ENCODE data around the gene WDFY2. TPM values are rescaled to one million over a fixed set of nuclear protein-coding genes. Genes with fewer than 3 reads are reported as not detected.

Gene WDFY2
- polyA plus RNA-seq, 1 donor from 2014 or later, result 5.3 TPM

GRCh38 chr13:51607165-51607564 lies 22.9 kb downstream of the WDFY2 start:
- H2AFZ ChIP-seq (ENCODE audit: low read depth, low read length), result no peak overlapping the region
- H3K4me2 ChIP-seq (ENCODE audit: low read length), result no peak overlapping the region
- no peaks in the 10 kb centered on the region for H3K27me3 ChIP-seq (ENCODE audit: insufficient read depth, low read depth, low read length)
- peaks cover 9% of the 10 kb centered on the region for H3K79me2 ChIP-seq (replicated peaks; ENCODE audit: insufficient read depth, low read length)
- H4K20me1 ChIP-seq (ENCODE audit: insufficient read depth), result no peaks in the 10 kb centered on the region
- H3K4me3 ChIP-seq (ENCODE audit: low read length), result no peak overlapping the region
- TF ChIP-seq TAF1 (IDR thresholded peaks at IDR 0.05; ENCODE audit: low read depth) (no peak), SMC3 (conservative IDR thresholded peaks at IDR 0.05; ENCODE audit: poor library complexity) (no peak), EP300 (conservative IDR thresholded peaks at IDR 0.05; ENCODE audit: poor library complexity, severe bottlenecking) (no peak), RAD21 (conservative IDR thresholded peaks at IDR 0.05) (no peak), CTCF (IDR thresholded peaks at IDR 0.05; ENCODE audit: poor library complexity, severe bottlenecking) (no peak), REST (IDR thresholded peaks at IDR 0.05; ENCODE audit: borderline replicate concordance) (no peak), MXI1 (conservative IDR thresholded peaks at IDR 0.05; ENCODE audit: poor library complexity, severe bottlenecking) (no peak), EZH2 (IDR thresholded peaks at IDR 0.05; ENCODE audit: borderline replicate concordance, insufficient read depth, low read length, poor library complexity, severe bottlenecking) (no peak), POLR2AphosphoS5 (IDR thresholded peaks at IDR 0.05) (no peak)
- H3K36me3 ChIP-seq (ENCODE audit: insufficient read depth, low read length), result no peaks in the 10 kb centered on the region
- H3K9me3 ChIP-seq (ENCODE audit: low read length), result no peaks in the 10 kb centered on the region
- no peak overlapping the region for H3K27ac ChIP-seq (ENCODE audit: low read length)
- H3F3A ChIP-seq (ENCODE audit: insufficient read depth, low read length, poor library complexity, severe bottlenecking), result no peaks in the 10 kb centered on the region
- no peak overlapping the region for H3K9ac ChIP-seq (ENCODE audit: low read length)
- no peaks in the 10 kb centered on the region for H3K9me2 ChIP-seq (ENCODE audit: insufficient read depth, low read length)

GRCh38 chr13:51608857-51609406 lies 24.7 kb downstream of the WDFY2 start:
- H3K4me2 ChIP-seq (ENCODE audit: low read length), result no peak overlapping the region
- no peaks in the 10 kb centered on the region for H3F3A ChIP-seq (ENCODE audit: insufficient read depth, low read length, poor library complexity, severe bottlenecking)
- H3K79me2 ChIP-seq (replicated peaks; ENCODE audit: insufficient read depth, low read length), result peaks cover 9% of the 10 kb centered on the region
- H4K20me1 ChIP-seq (ENCODE audit: insufficient read depth), result no peaks in the 10 kb centered on the region
- H3K27me3 ChIP-seq (ENCODE audit: insufficient read depth, low read depth, low read length), result no peaks in the 10 kb centered on the region
- H2AFZ ChIP-seq (ENCODE audit: low read depth, low read length), result no peak overlapping the region
- H3K27ac ChIP-seq (ENCODE audit: low read length), result no peak overlapping the region
- TF ChIP-seq EZH2 (IDR thresholded peaks at IDR 0.05; ENCODE audit: borderline replicate concordance, insufficient read depth, low read length, poor library complexity, severe bottlenecking) (no peak), TAF1 (IDR thresholded peaks at IDR 0.05; ENCODE audit: low read depth) (no peak), EP300 (conservative IDR thresholded peaks at IDR 0.05; ENCODE audit: poor library complexity, severe bottlenecking) (no peak), CTCF (IDR thresholded peaks at IDR 0.05; ENCODE audit: poor library complexity, severe bottlenecking) (no peak), POLR2AphosphoS5 (IDR thresholded peaks at IDR 0.05) (no peak), MXI1 (conservative IDR thresholded peaks at IDR 0.05; ENCODE audit: poor library complexity, severe bottlenecking) (no peak), RAD21 (conservative IDR thresholded peaks at IDR 0.05) (no peak), SMC3 (conservative IDR thresholded peaks at IDR 0.05; ENCODE audit: poor library complexity) (no peak), REST (IDR thresholded peaks at IDR 0.05; ENCODE audit: borderline replicate concordance) (no peak)
- H3K36me3 ChIP-seq (ENCODE audit: insufficient read depth, low read length), result no peaks in the 10 kb centered on the region
- no peaks in the 10 kb centered on the region for H3K9me2 ChIP-seq (ENCODE audit: insufficient read depth, low read length)
- no peak overlapping the region for H3K4me3 ChIP-seq (ENCODE audit: low read length)
- no peaks in the 10 kb centered on the region for H3K9me3 ChIP-seq (ENCODE audit: low read length)
- no peak overlapping the region for H3K9ac ChIP-seq (ENCODE audit: low read length)
